ENCODE data around the gene LRRC4C.

- TF ChIP-seq SP1 (IDR thresholded peaks at IDR 0.05) (no peak), CTCF (IDR thresholded peaks at IDR 0.05; ENCODE audit: low read depth, low read length, missing input control) (no peak), RAD21 (IDR thresholded peaks at IDR 0.05) (no peak), JUND (IDR thresholded peaks at IDR 0.05) (no peak), MAX (IDR thresholded peaks at IDR 0.05) (no peak), REST (IDR thresholded peaks at IDR 0.05) (no peak), YY1 (IDR thresholded peaks at IDR 0.05) (no peak)
These were observed 1292.6 kb downstream of the LRRC4C start for GRCh38 chr11:40166892-40167291.

All from liver (tissue), 3 donors.